Measurements from ENCODE around the gene CSNK2A1.
"Not testable (repeated sequence)": the region's sequence is repeated elsewhere in the genome, so short reads cannot be mapped to it uniquely, and the experiment has no call there.

CSNK2A1 gene

DNA sequence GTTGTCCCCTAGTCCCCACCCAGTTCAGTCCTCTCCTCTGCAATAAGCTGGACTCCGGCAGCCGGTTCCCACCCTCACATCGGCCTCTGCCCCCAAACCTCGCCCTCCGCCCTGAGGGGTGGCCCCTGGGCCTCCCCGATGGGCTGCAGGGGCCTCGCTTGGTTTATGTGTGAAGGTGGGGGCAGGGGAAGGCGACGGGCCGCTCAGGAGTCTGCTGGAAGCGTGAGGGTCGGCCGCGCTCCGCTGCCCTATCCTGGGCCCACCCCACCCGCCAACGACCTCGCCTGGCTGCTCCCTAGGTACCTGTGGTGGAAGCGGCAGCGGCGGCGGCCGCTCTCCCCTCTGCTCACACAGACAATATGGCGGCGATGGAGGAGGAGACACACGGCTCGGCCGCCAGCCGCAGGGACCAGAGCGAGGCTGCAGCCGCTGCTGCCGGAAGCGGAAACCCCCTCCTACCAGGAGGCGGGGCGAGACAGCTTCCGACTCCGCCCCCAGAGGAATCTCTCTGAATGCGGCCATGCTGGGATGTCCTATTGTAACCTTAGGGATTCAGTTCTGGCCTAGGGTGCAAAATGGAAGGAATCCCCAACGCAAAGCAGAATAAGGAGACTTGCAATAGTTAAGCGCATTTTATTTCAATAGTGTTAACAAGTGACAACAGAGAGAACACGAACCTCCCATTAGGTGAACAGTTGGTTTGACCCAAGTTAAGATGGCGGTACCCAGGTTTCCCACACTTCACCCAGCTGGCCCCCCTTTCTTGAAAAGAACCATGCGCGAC is at the start of gene CSNK2A1:
CSNK2A1 (minus strand) TSS at position 422 of the 784 bp plus-strand sequence. CDS start 35,239 bp downstream, outside the sequence.
- peak; percentile 97 for DNase-seq

DNA sequence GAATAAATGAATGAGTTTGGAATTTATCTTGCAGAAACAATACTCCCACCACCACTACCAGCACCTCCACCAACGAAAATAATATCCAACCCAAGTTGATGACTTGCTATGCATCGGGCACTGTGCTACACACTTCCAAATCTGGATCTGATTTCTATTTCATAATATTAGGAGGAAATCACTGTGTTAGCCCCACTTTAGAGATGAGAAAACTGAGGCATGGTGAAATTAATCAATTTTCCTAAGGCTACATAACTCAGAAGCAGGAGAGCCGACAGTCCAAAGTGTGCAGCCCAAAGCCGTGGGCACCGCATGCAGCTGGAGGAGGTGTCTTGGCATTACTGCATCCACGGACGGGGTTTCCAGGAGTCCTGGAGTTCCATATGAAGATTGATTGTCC is 48.9 kb upstream of the CSNK2A1 start:
- DNase-seq, result no peak

DNA sequence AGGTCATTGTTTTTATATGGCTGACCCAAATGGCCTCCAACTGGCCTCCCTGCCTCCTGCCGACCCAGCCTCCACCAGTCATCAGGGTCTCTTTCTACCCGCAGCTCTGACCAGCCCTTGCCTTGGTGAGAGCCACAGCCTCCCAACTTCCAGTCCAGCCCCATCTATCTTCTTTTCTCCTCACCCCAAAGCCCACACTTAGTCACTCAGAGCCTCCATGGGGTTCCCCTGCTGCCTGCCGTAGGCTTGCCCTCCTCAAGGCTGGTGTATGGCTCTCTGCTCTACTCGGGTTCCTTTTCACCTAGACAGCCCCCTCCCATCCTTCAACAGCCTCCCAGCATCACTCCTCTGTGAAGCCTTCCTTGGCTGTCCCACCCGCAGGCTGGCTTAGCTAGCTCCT is 48.4 kb upstream of the CSNK2A1 start:
- DNase-seq, result no peak

DNA sequence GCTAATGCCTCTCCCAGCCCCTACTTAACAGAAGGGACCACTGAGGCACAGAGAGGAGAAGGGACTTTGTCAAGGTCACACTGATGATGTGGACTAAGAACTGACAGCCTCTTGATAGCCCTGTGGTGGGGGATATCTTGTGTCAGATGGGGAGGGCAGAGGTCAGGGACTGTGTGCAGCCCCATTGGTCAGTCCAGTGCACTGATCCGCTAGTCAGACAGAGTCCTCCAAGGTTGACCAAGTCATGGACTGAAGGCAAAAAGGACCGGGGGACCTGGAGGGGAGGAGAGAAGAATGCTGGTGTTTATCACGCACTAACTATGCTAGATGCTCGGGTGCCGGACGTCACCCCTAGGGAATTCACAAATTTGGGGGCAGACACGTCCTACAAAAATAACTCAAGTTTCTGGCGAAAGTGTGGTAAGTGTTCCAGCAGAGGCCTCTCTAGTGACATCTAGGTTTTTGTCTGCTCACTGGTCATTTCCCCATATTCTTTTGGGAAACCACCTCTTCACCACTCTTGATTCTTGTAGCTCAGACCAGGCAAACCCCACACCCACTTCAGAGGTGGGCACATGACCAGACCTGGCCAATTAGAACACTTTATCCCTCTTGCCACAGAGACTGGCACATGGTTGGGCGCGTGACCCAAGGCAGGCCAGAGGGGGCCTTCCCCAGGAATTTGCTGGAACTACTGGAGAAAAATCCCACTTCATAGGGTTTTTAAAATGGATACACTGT is 45.5 kb upstream of the CSNK2A1 start:
- no peak for DNase-seq

DNA sequence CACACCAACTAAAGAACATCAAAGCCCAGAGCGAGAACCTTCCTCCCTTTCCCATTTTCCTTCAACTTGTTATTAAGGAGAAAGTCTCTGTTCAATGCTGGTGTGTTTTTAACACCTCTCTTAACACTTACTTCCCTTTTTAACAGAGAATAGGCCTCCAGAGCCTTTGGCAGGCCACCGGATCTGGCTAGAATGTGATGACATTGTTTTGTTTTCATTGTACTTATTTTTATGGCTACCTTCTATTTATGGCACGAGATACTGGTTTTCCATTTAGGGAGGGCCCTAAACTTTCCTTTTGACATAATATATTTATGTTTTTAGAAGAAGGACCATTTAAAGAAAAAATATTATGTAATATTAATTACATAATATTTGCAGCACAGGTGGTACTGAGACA is 44.9 kb upstream of the CSNK2A1 start:
- DNase-seq, result no peak

DNA sequence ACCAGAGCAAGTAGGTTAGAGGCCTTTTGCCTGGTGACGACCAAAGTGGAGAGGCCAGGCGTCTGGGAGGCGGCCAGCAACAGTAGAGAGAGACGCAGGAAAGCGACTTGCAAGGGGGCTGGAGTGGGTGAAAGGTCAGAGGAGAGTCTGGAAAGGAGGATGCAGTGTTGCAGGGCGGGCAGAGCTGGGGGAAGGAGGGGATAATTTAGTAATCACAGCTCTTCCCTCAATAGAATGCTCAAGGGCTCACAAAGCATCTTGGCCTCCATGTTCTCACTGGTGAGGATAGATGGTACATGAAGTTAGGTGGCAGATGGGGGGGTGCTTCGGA is 41.3 kb upstream of the CSNK2A1 start:
- no peak for DNase-seq

DNA sequence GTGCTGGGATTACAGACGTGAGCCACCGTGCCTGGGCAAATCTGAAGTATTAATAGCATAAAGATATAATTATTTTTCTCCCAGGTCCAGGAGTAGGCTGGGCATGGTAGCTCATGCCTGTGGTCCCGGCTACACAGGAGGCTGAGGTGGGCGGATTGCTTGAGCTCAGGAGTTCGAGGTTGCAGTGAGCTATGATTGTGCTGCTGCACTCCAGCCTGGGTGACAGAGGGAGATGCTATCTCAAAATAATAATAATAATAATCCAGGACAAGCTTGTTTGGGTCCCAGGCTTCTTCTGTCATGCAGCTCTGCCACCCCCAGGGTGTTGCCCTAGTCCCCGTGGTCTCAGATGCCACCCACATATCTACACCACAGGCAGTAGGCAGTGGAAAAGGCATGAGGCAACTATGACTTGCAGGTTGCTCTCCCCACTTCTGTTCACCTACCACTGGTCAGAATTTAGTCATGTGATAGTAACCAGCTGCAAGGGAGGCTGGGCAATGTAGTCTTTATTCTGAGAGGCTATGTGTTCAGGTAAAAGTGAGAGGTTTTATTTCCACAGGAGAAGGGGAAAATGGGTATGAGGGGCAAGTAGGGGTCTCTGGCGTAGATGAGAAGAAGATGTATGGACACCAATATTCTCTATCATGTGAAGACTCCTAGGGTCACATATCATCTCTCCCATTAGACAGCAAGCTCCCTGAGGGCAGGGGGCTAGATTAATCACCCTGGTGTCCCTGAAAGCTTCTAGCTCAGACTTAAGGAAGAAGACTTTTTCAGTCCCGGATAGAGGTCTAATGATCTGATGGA is 40.8 kb upstream of the CSNK2A1 start:
- DNase-seq, result no peak

DNA sequence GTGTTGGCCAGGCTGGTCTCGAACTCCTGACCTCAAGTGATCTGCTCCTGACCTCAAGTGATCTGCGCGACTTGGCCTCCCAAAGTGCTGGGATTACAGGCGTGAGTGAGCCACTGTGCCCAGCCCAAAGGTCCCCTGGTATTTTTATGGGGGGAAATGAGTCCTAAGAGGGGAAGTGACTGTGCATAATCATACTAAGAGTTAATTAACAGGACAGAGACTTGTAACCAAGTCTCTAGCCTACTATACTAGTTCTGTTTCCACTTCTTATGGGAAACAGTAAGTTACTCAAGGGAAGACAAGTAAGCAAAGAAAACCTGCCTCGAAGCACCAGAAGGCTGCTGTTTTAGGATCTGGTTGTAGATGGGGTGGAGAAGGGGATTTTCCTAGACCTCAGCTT is 38.6 kb upstream of the CSNK2A1 start:
- no peak for DNase-seq

DNA sequence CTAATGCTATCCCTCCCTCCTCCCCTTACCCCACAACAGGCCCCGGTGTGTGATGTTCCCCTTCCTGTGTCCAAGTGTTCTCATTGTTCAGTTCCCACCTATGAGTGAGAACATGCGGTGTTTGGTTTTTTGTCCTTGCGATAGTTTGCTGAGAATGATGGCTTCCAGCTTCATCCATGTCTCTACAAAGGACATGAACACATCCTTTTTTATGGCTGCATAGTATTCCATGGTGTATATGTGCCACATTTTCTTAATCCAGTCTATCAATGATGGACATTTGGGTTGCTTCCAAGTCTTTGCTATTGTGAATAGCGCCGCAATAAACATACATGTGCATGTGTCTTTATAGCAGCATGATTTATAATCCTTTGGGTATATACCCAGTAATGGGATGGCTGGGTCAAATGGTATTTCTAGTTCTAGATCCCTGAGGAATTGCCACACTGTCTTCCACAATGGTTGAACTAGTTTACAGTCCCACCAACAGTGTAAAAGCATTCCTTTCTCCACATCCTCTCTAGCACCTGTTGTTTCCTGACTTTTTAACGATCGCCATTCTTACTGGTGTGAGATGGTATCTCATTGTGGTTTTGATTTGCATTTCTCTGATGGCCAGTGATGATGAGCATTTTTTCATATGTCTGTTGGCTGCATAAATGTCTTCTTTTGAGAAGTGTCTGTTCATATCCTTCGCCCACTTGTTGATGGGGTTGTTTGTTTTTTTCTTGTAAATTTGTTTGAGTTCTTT is 35.5 kb upstream of the CSNK2A1 start:
- not testable (repeated sequence) for DNase-seq

DNA sequence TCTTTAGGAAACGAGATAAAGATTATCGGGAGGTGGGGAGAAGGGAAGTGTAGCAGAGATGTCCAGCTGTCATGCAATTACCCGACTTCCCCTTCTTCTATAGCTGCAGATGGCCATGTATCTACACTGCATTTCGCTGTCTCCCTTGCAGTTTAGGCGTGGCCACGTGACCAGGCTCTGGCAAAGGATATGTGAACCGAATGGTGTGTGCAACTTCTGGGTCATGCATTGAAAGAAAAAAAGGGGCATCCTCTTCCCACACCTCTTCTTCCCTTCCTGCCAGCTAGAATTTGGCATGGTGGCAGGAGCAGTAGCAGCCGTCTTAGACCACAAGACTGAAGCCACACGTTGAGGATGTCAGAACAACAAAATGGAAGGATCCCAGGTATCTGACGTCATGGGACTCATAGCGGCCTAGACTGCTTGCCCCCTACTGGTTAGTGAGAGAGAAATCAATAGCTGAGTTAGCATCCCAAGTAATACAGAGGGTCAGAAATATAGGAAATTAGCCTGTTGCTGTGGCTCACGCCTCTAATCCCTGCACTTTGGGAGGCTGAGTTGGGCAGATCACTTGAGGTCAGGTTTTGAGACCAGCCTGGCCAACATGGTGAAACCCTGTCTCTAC is 33.7 kb upstream of the CSNK2A1 start:
- no peak for DNase-seq

DNA sequence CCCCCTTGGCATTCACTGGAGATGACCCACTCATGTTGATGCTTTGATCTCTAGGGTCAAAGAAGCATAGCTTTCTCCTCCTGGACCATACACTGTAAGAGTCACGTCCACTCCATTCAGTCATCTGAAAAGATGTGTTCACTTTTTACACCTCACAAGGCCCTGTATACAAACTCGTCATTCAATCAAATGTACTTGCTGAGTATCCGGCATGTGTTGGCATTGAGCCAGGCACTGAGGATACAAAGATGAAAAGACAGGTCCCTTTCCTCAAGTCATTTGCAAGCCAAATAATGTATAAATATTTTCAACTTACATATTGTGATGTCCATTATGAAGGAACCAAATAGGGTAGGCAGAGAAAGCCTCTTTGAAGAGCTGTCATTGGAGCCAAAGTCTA is 32.6 kb upstream of the CSNK2A1 start:
- no peak for DNase-seq

DNA sequence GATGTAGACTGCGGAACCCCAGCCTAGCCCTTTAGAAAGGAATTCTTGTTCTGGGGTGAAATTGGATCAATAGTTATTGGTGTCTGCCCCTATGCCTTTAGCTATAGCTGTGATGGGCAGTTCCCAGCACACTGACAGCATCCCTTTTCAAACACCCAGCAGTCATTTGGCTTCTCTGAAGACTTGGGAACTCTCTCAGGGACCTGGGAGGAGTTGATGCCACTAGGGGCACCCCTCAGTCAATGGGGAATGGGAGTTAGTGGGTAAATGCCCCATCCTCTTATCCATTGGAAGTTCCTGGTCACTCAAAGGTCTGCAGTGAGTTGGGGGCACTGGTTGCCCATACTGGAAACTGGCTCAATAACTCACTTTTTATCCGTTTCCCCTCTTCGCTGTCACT is 31.6 kb upstream of the CSNK2A1 start:
- DNase-seq, result no peak

DNA sequence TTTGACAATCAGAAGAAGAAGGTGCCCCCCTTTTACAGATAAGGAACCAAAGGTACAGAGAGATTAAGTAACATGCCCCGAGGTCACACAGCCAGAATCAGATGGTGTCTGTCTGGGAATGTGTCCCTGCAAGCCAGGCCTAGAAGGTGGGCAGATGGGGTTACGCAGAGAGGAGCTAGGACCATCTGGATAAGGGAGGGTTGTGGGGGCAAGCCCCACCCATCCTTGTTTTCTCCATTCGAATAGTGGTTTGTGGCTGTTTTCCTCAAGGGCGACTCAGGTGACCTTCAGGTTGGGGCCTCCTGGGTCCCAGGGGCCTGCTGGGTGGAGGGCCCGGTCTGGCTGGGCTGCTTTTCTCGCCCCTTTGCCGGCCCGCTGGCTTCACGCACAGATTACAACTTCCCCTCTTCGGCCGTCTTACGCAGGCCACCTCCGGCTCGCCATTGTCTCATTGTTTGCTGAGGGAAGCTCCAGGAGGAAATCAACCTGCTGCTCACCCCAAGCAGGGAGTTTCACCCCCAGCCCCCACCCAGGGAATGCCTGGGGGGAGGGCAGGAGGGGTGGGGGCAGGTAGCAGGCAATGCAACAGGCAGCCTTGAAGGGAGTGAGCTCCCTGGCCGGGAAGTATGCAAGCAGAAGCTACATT is 30.8 kb upstream of the CSNK2A1 start:
- no peak for DNase-seq

DNA sequence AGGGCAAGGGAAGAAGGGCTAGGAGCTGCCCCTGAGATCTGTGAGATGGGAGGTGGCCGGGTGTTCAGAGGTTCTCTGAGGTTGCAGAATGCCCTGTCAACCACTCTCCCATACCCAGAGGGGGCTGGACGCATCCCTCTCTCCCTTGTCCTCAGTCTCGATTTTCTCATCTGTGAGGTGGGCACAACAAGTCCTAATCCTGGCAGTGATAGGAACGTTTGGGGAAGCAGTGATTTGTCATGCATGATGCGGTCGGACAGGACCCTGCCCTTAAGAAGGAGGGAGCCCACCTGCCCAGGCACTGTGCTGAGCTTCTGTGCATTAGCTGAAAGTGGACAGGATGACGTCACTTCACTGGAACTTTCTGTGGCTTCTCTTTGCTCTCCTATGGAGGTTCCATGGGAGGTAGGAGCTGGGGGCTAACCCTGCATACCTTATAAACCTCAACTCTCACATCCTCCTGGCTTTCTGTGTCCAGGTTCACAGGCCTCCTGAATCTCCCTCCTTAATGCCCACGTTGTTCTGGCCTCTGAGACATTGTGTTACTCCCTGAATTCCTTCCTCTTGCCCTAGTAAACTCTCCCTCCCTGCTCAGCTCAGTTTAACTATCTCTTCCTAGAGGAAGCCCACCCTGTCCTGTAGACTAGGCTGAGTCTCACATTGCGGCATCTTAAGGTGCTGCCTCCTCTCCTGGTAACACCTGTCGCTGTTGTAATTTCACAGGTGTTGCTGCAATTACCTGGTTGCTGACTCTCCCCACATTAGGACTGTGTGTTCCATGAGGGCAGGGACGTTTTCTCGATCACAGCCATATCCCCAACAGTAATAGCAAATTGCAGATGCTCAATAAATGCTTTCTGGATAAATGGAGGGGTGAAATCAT is 30.1 kb upstream of the CSNK2A1 start:
- no peak for DNase-seq

DNA sequence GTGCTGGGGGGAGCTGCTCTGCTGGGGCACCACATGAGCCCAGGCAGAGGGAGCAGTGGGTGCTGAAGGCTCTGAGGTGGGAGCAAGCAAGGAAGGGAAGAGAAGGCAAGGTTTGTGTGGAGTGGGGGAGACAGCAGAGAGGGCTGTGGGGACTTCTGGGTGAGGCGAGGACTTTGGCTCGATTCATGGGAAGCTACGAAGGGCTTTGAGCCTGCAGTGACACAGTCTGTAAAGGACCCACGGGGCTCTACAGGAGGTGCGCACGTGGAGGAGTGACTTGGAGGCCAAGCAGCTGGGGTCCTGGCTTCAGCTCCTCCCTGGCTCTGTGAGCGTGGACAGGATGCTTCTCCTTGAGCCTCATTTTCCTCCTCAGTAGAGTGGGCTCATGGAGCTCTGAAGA is 29.1 kb upstream of the CSNK2A1 start:
- no peak for DNase-seq

DNA sequence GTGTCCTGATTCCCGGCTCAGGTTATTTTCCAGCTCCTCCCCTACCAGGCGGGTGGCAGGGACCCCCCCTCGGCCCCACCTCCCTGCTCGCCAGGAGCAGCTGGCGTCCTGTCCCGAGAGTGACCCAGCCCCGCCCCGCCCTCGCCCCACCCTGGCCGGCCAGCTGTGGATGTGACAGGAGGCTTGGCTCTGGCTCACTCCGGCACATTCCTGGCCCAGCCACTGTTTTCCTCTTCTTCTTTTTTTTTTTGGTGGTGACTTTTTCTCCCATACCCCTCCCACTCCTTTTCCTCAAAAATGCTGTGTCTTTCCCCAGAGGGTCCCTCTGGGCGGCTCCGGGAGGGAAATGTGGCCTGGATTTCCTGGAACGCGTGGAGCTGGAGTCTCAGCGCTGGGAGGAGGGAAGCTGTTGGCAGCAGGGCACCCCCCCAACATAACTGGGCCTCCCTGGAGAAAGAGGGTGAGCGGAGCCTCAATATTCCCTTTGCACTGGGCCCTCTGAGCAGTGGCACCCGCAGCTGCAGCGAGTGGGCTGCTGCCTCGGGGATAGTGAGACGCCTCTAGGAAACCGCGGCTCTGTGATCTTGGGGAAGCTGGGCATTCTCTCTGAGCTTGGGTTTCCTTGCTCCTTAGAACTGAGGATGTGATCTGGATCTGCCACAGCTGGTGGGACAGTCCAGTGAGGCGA is 28.3 kb upstream of the CSNK2A1 start:
- no peak for DNase-seq

DNA sequence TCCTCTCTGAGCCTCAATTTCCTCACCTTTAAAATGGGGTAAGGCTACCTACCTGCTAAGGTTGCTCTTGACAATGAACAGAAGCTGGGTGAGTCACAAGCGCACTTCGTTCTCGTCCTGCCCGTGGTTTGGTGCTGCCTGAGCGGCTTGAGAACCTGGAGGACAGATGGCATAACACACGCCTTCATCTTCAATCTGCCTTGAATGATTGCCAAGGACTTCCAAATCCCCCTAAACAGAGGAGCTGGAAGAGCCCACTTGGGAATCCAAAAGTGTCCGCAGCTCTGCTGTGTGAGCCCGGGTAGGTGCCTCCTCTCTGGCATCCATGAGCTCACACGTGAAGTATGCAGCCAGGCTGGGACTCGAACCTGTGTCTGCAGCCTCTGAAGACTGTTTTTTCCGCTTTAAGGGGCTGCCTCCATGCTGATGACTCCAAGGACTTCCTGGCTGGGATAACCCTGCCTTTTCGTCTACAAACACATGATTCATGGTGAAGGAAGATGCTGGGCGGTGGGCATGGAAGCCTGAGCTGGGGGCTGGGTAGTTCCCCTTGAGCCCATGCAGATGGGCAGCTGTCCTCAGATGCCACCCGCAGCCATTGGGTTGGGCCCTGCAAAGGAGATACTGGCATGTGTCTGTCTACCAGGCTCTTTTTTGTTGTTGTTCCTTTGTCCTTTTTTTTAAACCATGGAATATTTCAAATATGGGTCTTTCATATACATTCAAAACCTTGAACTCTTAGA is 25.3 kb upstream of the CSNK2A1 start:
- DNase-seq, result no peak

DNA sequence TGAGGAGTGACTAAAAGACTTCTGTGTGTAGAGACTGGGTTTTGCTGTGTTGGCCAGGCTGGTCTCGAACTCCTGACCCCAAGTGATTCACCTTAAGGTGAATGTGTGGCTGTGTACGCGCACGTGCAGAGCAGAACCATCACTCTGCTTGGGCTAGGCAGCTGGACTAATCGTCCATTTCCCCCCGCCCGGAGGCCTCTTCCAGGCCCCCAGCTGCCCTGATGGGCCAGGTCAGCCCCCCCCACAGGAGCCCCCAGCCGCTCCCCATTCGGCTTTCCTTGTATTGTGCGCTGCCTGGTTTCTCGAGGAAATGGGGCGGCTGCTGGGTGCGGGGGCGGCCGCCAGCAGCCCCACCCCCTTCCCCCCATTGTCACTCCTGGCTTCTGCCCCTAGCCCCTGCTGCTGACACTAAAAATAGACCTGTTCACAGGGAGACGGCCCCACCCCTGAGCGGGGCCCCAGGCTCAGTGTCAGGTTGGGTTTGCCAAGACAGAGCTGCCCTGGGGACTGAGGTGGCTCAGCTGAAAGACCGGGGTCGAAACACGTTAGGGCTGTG is 24.6 kb upstream of the CSNK2A1 start:
- no peak for DNase-seq

DNA sequence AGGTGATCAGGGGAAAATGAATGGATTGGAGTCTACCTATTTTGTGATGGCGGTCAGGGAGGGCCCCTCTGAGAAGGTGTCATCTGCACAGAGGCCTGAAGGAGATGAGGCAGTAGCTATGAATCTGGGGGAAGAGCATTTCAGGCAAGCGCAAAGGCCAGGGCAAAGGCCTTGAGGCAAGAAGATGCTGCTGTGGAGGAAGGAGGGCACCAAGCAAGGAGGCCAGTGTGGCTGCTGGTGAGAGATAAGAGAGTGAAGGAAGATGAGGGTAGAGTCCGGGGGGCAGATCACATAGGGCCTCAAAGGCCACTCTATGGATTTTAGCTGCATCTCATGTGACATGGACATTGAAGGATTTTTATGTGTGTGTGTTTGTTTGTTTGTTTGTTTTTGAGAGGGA is 20.6 kb upstream of the CSNK2A1 start:
- DNase-seq, result no peak
